C4-2B (cell line): ENCODE measurements around the gene OR2T35.

Source experiments
- H3K27ac ChIP-seq: fragments of 450-650 bp; 2 replicates; pipeline ENCODE4 v1.5.1; 2017
- CTCF ChIP-seq: fragments of 450-650 bp; conservative IDR thresholded peaks from 2 replicates; pipeline ENCODE4 v1.5.1; 2017; ENCODE audit warnings: mild to moderate bottlenecking
- ZFX ChIP-seq: fragments of 450-650 bp; IDR thresholded peaks from 2 replicates; pipeline ENCODE4 v1.6.1; 2017

Gene OR2T35

GRCh38 chr1:248597589-248597988 lies 47.5 kb downstream of the OR2T35 start, which contains the start of gene OR2T10:
Gene OR2T10 (minus strand): TSS chr1:248597700. CDS start chr1:248593768, 3,932 bp downstream.
- TF ChIP-seq CTCF, result no peak
- TF ChIP-seq ZFX, result no peak

GRCh38 chr1:248596615-248597014 lies 48.5 kb downstream of the OR2T35 start:
- no peak overlapping the region for H3K27ac ChIP-seq
- TF ChIP-seq CTCF (no peak), ZFX (no peak)

More at GRCh38 chr1:248597589-248597988, 47.5 kb downstream of the OR2T35 start, which contains the start of gene OR2T10:
- no peak within 1 kb of the TSS for H3K27ac ChIP-seq

GRCh38 chr1:248593226-248593625 lies 51.9 kb downstream of the OR2T35 start:
- no peak overlapping the region for H3K27ac ChIP-seq
- no peak for TF ChIP-seq CTCF
- no peak for TF ChIP-seq ZFX

DNA sequence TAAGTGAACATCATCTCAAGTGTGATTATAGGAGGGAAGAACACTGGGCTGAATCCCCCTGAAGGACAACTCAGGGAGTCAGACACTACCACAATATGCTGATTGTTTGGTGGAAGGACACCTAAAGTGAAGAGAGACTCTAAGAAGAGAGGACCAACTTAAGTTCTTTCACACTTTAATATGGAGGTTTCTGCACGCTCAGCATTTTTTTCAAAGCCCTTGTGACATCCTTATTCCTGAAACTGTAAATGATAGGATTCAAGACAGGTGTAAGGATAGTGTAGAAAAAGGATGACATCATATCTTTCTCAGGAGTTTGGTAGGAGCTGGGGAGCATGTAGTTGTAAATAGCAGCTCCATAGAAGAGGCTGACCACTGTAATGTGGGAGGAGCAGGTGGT lies 52.4 kb downstream of the OR2T35 start:
- no peak for TF ChIP-seq CTCF
- TF ChIP-seq ZFX, result no peak
- no peak overlapping the region for H3K27ac ChIP-seq

- TF ChIP-seq CTCF (no peak), ZFX (no peak)
- H3K27ac ChIP-seq, result no peak overlapping the region
These were observed 55.0 kb downstream of the OR2T35 start for GRCh38 chr1:248590055-248590454.

DNA sequence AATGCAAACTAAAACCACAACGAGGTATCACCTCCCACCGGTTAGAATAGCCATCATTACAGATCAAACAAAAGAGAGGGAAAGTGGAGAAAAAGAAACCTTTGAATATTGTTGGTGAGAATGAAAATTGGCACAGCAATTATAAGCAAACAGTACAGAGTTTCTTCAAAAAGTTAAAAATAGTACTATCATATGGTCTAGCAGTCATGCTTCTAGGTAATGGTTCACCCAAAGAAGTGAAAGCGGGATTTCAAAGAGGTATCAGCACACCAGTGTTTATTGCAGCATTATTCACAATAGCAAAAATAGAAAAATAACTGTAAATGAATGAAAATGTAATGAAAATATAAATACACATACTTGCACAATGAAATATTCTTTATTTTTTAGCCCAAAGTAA lies 55.7 kb downstream of the OR2T35 start:
- no peak for TF ChIP-seq ZFX
- no peak for TF ChIP-seq CTCF
- H3K27ac ChIP-seq, result no peak overlapping the region
